Adrenal gland (tissue), 5 donors: ENCODE results near the gene PKMYT1.

Source experiments
- POLR2A ChIP-seq, 2 donors: fragments of 450-650 bp; IDR thresholded peaks; one replicate each; pipeline ENCODE4 v1.6.1; 2017; ENCODE audit warnings: antibody characterized with exemption in 2 of 2, mild to moderate bottlenecking in 2 of 2, moderate library complexity in 1 of 2
- TF ChIP-seq, protein P1 (sequence below), 6 experiments: fragments of 450-650 bp in 4 of 6; fragments of 200-600 bp in 2 of 6; sonication (generic) in 1 of 6; IDR thresholded peaks; 1 replicate in 5 of 6; 2 replicates in 1 of 6; pipeline versions ENCODE4 v1.5.1 to v1.8.0; 2016 to 2021; ENCODE audit warnings: antibody characterized with exemption in 6 of 6, mild to moderate bottlenecking in 2 of 6, moderate library complexity in 1 of 6
- donor health status: DM: no; HTN: no; CAD: no.

DNA sequence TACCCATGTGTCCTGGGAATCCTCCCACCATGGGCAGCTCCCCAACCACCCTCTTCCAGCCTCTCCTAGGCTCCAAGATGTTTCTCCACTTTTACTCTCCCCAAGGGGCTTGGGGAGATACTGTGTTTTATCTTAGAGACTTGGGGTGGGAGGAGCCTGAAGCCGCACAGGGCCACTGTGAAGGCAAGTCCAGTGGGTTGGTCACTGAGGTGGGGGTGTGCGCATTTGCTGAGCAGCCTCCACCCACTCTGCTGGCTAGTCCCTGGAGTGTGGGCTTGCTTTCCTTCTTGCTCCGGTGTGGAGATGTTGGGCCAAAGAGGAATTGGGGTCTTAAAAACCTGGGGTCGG is 28.4 kb upstream of the PKMYT1 start:
- TF ChIP-seq, protein P1, sequence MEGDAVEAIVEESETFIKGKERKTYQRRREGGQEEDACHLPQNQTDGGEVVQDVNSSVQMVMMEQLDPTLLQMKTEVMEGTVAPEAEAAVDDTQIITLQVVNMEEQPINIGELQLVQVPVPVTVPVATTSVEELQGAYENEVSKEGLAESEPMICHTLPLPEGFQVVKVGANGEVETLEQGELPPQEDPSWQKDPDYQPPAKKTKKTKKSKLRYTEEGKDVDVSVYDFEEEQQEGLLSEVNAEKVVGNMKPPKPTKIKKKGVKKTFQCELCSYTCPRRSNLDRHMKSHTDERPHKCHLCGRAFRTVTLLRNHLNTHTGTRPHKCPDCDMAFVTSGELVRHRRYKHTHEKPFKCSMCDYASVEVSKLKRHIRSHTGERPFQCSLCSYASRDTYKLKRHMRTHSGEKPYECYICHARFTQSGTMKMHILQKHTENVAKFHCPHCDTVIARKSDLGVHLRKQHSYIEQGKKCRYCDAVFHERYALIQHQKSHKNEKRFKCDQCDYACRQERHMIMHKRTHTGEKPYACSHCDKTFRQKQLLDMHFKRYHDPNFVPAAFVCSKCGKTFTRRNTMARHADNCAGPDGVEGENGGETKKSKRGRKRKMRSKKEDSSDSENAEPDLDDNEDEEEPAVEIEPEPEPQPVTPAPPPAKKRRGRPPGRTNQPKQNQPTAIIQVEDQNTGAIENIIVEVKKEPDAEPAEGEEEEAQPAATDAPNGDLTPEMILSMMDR (IDR thresholded peaks at IDR 0.05) = no peak
- no peak for TF ChIP-seq POLR2A (IDR thresholded peaks at IDR 0.05)
